ENCODE data around the gene C1orf56.

Gene C1orf56

DNA sequence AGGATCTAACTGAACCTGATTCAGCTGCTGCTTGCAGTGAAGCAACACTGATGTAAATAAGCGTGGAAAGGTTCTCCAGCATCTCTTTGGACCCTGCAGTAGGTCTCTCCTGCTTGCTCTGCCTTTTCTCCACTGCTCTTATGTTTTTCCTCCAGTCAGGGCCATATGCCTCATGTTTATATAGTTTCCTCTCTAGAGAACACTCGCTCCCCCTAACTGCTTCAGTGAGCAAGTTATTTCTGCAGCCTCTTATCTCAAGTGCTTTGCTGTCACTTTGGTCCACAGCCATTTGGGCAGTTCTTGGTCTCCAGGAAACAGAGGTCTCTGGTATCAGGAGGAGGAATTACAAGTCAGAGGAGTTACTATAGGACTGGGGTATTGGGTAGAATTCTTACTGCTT lies 34.0 kb upstream of the C1orf56 start:
- TF ChIP-seq POLR2A (IDR thresholded peaks at IDR 0.05; ENCODE audit: low read depth, low read length): no peak
- TF ChIP-seq POU2F2 (IDR thresholded peaks at IDR 0.05; ENCODE audit: low read depth, low read length): no peak
- no peak for TF ChIP-seq POLR2AphosphoS5 (IDR thresholded peaks at IDR 0.05; ENCODE audit: low read depth, low read length)
- TF ChIP-seq TAF1 (IDR thresholded peaks at IDR 0.05; ENCODE audit: low read depth, low read length): no peak
- no peak for TF ChIP-seq SPI1 (IDR thresholded peaks at IDR 0.05; ENCODE audit: low read depth, low read length)
- TF ChIP-seq PAX5 (IDR thresholded peaks at IDR 0.05; ENCODE audit: insufficient read depth, low read length, severe bottlenecking): no peak
- no peak for FAIRE-seq
- no peak for DNase-seq (ENCODE audit: insufficient read length, low spot score)

GRCh38 chr1:151024540-151025146 lies 22.9 kb upstream of the C1orf56 start:
- TF ChIP-seq TAF1 (IDR thresholded peaks at IDR 0.05; ENCODE audit: low read depth, low read length) (no peak), POLR2AphosphoS5 (IDR thresholded peaks at IDR 0.05; ENCODE audit: low read depth, low read length) (no peak), POLR2A (IDR thresholded peaks at IDR 0.05; ENCODE audit: low read depth, low read length) (no peak), PAX5 (IDR thresholded peaks at IDR 0.05; ENCODE audit: insufficient read depth, low read length, severe bottlenecking) (no peak), SPI1 (IDR thresholded peaks at IDR 0.05; ENCODE audit: low read depth, low read length) (no peak), POU2F2 (IDR thresholded peaks at IDR 0.05; ENCODE audit: low read depth, low read length) (no peak)
- FAIRE-seq (peak; percentile 95), DNase-seq (ENCODE audit: insufficient read length, low spot score) (peak; percentile 74)

- TF ChIP-seq POLR2A (IDR thresholded peaks at IDR 0.05; ENCODE audit: low read depth, low read length): no peak
- DNase-seq (ENCODE audit: insufficient read length, low spot score) (no peak), FAIRE-seq (no peak)
Observed at GRCh38 chr1:151026460-151026859, 21.1 kb upstream of the C1orf56 start.

GRCh38 chr1:151032164-151032563 lies 15.4 kb upstream of the C1orf56 start:
- DNase-seq (ENCODE audit: insufficient read length, low spot score) (no peak), FAIRE-seq (no peak)
- no peak for TF ChIP-seq SPI1 (IDR thresholded peaks at IDR 0.05; ENCODE audit: low read depth, low read length)
- no peak for TF ChIP-seq POLR2AphosphoS5 (IDR thresholded peaks at IDR 0.05; ENCODE audit: low read depth, low read length)
- TF ChIP-seq PAX5 (IDR thresholded peaks at IDR 0.05; ENCODE audit: insufficient read depth, low read length, severe bottlenecking): no peak
- no peak for TF ChIP-seq TAF1 (IDR thresholded peaks at IDR 0.05; ENCODE audit: low read depth, low read length)
- no peak for TF ChIP-seq POLR2A (IDR thresholded peaks at IDR 0.05; ENCODE audit: low read depth, low read length)
- TF ChIP-seq POU2F2 (IDR thresholded peaks at IDR 0.05; ENCODE audit: low read depth, low read length): no peak

- FAIRE-seq (no peak), DNase-seq (ENCODE audit: insufficient read length, low spot score) (no peak)
- TF ChIP-seq TAF1 (IDR thresholded peaks at IDR 0.05; ENCODE audit: low read depth, low read length) (no peak), SPI1 (IDR thresholded peaks at IDR 0.05; ENCODE audit: low read depth, low read length) (no peak)
Observed at GRCh38 chr1:151035167-151035566, 12.4 kb upstream of the C1orf56 start.

DNA sequence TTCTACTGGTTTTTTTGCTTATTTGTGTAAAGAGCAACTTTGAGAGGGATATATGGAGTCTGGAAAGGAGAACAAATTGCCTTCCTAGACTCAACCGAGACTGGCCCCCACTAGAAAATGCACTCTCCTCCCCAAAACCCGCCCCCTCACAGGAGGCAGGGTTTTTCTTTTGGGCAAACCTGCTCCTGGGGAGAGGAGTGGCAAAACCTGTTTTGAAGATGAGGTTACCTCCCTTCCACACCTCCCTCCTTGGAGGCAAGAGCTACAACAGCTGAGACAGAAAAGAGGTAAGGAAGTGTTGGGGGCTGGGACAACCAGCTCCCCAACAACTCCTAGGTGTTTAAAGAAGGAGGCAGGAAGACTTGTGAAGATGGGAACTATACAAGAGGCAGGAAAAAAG lies 11.2 kb upstream of the C1orf56 start, which contains the start of gene BNIPL:
BNIPL (plus strand) TSS at position 231 of the 400 bp plus-strand sequence; CDS start at position 371, 140 bp downstream.
- no peak for FAIRE-seq
- no peak for TF ChIP-seq POLR2AphosphoS5 (IDR thresholded peaks at IDR 0.05; ENCODE audit: low read depth, low read length)
- no peak for DNase-seq (ENCODE audit: insufficient read length, low spot score)

- FAIRE-seq (no peak), DNase-seq (ENCODE audit: insufficient read length, low spot score) (no peak)
- TF ChIP-seq POU2F2 (IDR thresholded peaks at IDR 0.05; ENCODE audit: low read depth, low read length): no peak
- TF ChIP-seq SPI1 (IDR thresholded peaks at IDR 0.05; ENCODE audit: low read depth, low read length): no peak
- TF ChIP-seq POLR2AphosphoS5 (IDR thresholded peaks at IDR 0.05; ENCODE audit: low read depth, low read length): no peak
- TF ChIP-seq POLR2A (IDR thresholded peaks at IDR 0.05; ENCODE audit: low read depth, low read length): no peak
- no peak for TF ChIP-seq TAF1 (IDR thresholded peaks at IDR 0.05; ENCODE audit: low read depth, low read length)
- no peak for TF ChIP-seq PAX5 (IDR thresholded peaks at IDR 0.05; ENCODE audit: insufficient read depth, low read length, severe bottlenecking)
Observed at GRCh38 chr1:151037032-151037431, 10.5 kb upstream of the C1orf56 start.

- DNase-seq (ENCODE audit: insufficient read length, low spot score): no peak
- TF ChIP-seq POLR2A (IDR thresholded peaks at IDR 0.05; ENCODE audit: low read depth, low read length): no peak
- TF ChIP-seq TAF1 (IDR thresholded peaks at IDR 0.05; ENCODE audit: low read depth, low read length): no peak
- no peak for TF ChIP-seq POU2F2 (IDR thresholded peaks at IDR 0.05; ENCODE audit: low read depth, low read length)
- TF ChIP-seq PAX5 (IDR thresholded peaks at IDR 0.05; ENCODE audit: insufficient read depth, low read length, severe bottlenecking): no peak
- no peak for FAIRE-seq
Observed at GRCh38 chr1:151039521-151039920, 8.0 kb upstream of the C1orf56 start.

GRCh38 chr1:151043163-151043562 lies 4.4 kb upstream of the C1orf56 start:
- no peak for TF ChIP-seq SPI1 (IDR thresholded peaks at IDR 0.05; ENCODE audit: low read depth, low read length)
- TF ChIP-seq POLR2A (IDR thresholded peaks at IDR 0.05; ENCODE audit: low read depth, low read length): no peak
- no peak for TF ChIP-seq TAF1 (IDR thresholded peaks at IDR 0.05; ENCODE audit: low read depth, low read length)
- no peak for TF ChIP-seq POU2F2 (IDR thresholded peaks at IDR 0.05; ENCODE audit: low read depth, low read length)
- TF ChIP-seq PAX5 (IDR thresholded peaks at IDR 0.05; ENCODE audit: insufficient read depth, low read length, severe bottlenecking): no peak
- TF ChIP-seq POLR2AphosphoS5 (IDR thresholded peaks at IDR 0.05; ENCODE audit: low read depth, low read length): no peak
- no peak for DNase-seq (ENCODE audit: insufficient read length, low spot score)
- no peak for FAIRE-seq

DNA sequence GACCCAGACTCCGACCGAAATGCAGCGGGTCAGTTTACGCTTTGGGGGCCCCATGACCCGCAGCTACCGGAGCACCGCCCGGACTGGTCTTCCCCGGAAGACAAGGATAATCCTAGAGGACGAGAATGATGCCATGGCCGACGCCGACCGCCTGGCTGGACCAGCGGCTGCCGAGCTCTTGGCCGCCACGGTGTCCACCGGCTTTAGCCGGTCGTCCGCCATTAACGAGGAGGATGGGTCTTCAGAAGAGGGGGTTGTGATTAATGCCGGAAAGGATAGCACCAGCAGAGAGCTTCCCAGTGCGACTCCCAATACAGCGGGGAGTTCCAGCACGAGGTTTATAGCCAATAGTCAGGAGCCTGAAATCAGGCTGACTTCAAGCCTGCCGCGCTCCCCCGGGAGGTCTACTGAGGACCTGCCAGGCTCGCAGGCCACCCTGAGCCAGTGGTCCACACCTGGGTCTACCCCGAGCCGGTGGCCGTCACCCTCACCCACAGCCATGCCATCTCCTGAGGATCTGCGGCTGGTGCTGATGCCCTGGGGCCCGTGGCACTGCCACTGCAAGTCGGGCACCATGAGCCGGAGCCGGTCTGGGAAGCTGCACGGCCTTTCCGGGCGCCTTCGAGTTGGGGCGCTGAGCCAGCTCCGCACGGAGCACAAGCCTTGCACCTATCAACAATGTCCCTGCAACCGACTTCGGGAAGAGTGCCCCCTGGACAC lies 534 bp downstream of the C1orf56 start:
- peak; percentile 71 for FAIRE-seq
- DNase-seq (ENCODE audit: insufficient read length, low spot score): peak; percentile 67
- TF ChIP-seq POLR2AphosphoS5 (IDR thresholded peaks at IDR 0.05; ENCODE audit: low read depth, low read length) (peak; percentile 63), POLR2A (IDR thresholded peaks at IDR 0.05; ENCODE audit: low read depth, low read length) (0 out of 2 replicates have a peak, but pooled peaks have one; percentile 23), PAX5 (IDR thresholded peaks at IDR 0.05; ENCODE audit: insufficient read depth, low read length, severe bottlenecking) (no peak)
